22Rv1 (cell line): ENCODE data around the gene RPL26.

Source experiments
- ZFX ChIP-seq: fragments of 450-650 bp; IDR thresholded peaks from 2 replicates; pipeline ENCODE4 v1.6.1; 2017; ENCODE audit warnings: antibody characterized with exemption, borderline replicate concordance
- TF ChIP-seq, protein P1 (sequence below): fragments of 450-650 bp; IDR thresholded peaks from 2 replicates; pipeline ENCODE4 v1.5.1; 2017; ENCODE audit warnings: mild to moderate bottlenecking

DNA sequence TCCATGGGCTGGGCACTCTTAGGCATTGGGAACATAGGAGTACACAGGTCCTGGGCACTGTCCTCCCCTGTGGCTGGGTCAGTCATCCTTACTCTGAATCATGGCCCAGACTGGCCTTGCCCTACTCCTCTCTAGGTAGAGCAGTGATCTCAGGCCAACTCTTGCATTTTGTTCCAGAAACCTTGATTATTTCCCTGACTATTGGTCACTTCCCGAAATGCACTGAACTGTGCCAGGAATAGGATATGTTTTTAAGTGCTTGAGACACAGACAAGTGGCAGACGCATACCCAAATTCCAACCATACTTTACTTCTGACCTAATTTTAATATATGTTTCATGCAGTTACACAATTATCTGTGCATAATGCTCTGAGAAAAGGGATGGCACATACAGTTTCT lies 16.8 kb downstream of the RPL26 start:
- TF ChIP-seq, protein P1, sequence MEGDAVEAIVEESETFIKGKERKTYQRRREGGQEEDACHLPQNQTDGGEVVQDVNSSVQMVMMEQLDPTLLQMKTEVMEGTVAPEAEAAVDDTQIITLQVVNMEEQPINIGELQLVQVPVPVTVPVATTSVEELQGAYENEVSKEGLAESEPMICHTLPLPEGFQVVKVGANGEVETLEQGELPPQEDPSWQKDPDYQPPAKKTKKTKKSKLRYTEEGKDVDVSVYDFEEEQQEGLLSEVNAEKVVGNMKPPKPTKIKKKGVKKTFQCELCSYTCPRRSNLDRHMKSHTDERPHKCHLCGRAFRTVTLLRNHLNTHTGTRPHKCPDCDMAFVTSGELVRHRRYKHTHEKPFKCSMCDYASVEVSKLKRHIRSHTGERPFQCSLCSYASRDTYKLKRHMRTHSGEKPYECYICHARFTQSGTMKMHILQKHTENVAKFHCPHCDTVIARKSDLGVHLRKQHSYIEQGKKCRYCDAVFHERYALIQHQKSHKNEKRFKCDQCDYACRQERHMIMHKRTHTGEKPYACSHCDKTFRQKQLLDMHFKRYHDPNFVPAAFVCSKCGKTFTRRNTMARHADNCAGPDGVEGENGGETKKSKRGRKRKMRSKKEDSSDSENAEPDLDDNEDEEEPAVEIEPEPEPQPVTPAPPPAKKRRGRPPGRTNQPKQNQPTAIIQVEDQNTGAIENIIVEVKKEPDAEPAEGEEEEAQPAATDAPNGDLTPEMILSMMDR = no peak
- no peak for TF ChIP-seq ZFX
